IMR-90 (cell line): ENCODE data around the gene ZNF524. TPM values are rescaled to one million over a fixed set of nuclear protein-coding genes. Genes with fewer than 3 reads are reported as not detected.

Source experiments
- ATAC-seq: fragments of 200-7000 bp; cut with Tn5 transposase; 2 replicates; pipeline ENCODE4 v1.9.1; 2020; ENCODE audit warnings: low read depth, mild to moderate bottlenecking, moderate library complexity
- BruUV-seq: library from RNA; stranded (reverse); fragments of 400-500 nt; replicated peaks from 2 replicates; lab custom pipeline; 2021; lab: Mats Ljungman, UMichigan
- CTCF ChIA-PET: fragments of 300-600 bp; formaldehyde crosslinking; extraction: SDS; loops from one replicate; lab custom pipeline; 2021; ENCODE audit warnings: antibody characterized with exemption; lab: Yijun Ruan, JAX
- POLR2A ChIA-PET: fragments of 300-600 bp; sonication (Branson Sonifier 250); formaldehyde crosslinking; loops from one replicate; lab custom pipeline; 2022; ENCODE audit warnings: antibody characterized with exemption; ENCODE audit not compliant: unreplicated experiment; lab: Charles Lee
- DNase-seq: peaks from one replicate; pipeline ENCODE4 v3.0.0; 2013
- H2AFZ ChIP-seq: replicated peaks from 2 replicates; pipeline ENCODE3; 2013; ENCODE audit warnings: low read length, mild to moderate bottlenecking; ENCODE audit not compliant: poor library complexity
- H2AK5ac ChIP-seq: 2 replicates; pipeline ENCODE4 v1.6.1; 2013; ENCODE audit warnings: low read depth, low read length, inconsistent platforms
- H2AK9ac ChIP-seq: replicated peaks from 2 replicates; pipeline ENCODE3; 2013; ENCODE audit warnings: mild to moderate bottlenecking, low read depth, low read length, moderate library complexity; ENCODE audit not compliant: poor library complexity
- H2BK120ac ChIP-seq: 2 replicates; pipeline ENCODE4 v1.6.1; 2013; ENCODE audit warnings: low read depth, low read length, inconsistent platforms
- H2BK15ac ChIP-seq: 3 replicates; pipeline ENCODE4 v1.6.1; 2013; ENCODE audit warnings: low read depth, low read length, inconsistent platforms
- H2BK20ac ChIP-seq: 2 replicates; pipeline ENCODE4 v1.6.1; 2013; ENCODE audit warnings: low read depth, mild to moderate bottlenecking, inconsistent platforms, low read length, moderate library complexity
- H2BK5ac ChIP-seq: 2 replicates; pipeline ENCODE4 v1.6.1; 2013; ENCODE audit warnings: mild to moderate bottlenecking, low read depth, low read length, inconsistent platforms; ENCODE audit not compliant: poor library complexity, severe bottlenecking
- H3K14ac ChIP-seq: replicated peaks from 2 replicates; pipeline ENCODE4 v1.6.1; 2013; ENCODE audit warnings: low read depth, low read length, inconsistent platforms
- H3K18ac ChIP-seq: 2 replicates; pipeline ENCODE4 v1.6.1; 2013; ENCODE audit warnings: low read depth, low read length, control low read depth
- H3K23ac ChIP-seq: 2 replicates; pipeline ENCODE4 v1.6.1; 2013; ENCODE audit warnings: low read depth, low read length, inconsistent platforms
- H3K27ac ChIP-seq: 2 replicates; pipeline ENCODE4 v1.5.1; 2013; ENCODE audit warnings: mild to moderate bottlenecking, control low read depth, low read length; ENCODE audit not compliant: insufficient read depth
- H3K27me3 ChIP-seq: 2 replicates; pipeline ENCODE4 v1.6.1; 2013; ENCODE audit warnings: low read length; ENCODE audit not compliant: control insufficient read depth, insufficient read depth
- H3K36me3 ChIP-seq: 2 replicates; pipeline ENCODE4 v1.6.1; 2013; ENCODE audit warnings: low read length, mixed read lengths; ENCODE audit not compliant: control insufficient read depth, insufficient read depth
- H3K4ac ChIP-seq: 2 replicates; pipeline ENCODE4 v1.6.1; 2013; ENCODE audit warnings: low read depth, low read length, inconsistent platforms
- H3K4me1 ChIP-seq: 2 replicates; pipeline ENCODE4 v1.6.1; 2013; ENCODE audit warnings: low read length, mixed read lengths; ENCODE audit not compliant: control insufficient read depth, insufficient read depth
- H3K4me2 ChIP-seq: 2 replicates; pipeline ENCODE4 v1.6.1; 2013; ENCODE audit warnings: low read depth, mild to moderate bottlenecking, control low read depth, low read length, moderate library complexity
- H3K4me3 ChIP-seq: 2 replicates; pipeline ENCODE4 v1.5.1; 2013; ENCODE audit warnings: low read depth, mild to moderate bottlenecking, control low read depth, low read length, moderate library complexity; ENCODE audit not compliant: insufficient read depth
- H3K56ac ChIP-seq: 2 replicates; pipeline ENCODE4 v1.6.1; 2013; ENCODE audit warnings: low read length, inconsistent platforms; ENCODE audit not compliant: insufficient read depth; ENCODE audit errors: extremely low read depth
- H3K79me1 ChIP-seq, 2 experiments: 2 replicates each; pipeline ENCODE4 v1.6.1; 2013; ENCODE audit warnings: low read length in 2 of 2, inconsistent platforms in 1 of 2, low read depth in 1 of 2
- H3K9ac ChIP-seq: 2 replicates; pipeline ENCODE4 v1.6.1; 2013; ENCODE audit warnings: low read depth, low read length, control low read depth
- H3K9me1 ChIP-seq: 2 replicates; pipeline ENCODE4 v1.6.1; 2013; ENCODE audit warnings: low read length, inconsistent platforms; ENCODE audit not compliant: insufficient read depth
- H3K9me3 ChIP-seq: 2 replicates; pipeline ENCODE4 v1.6.1; 2013; ENCODE audit warnings: low read length; ENCODE audit not compliant: control insufficient read depth, insufficient read depth
- H4K20me1 ChIP-seq: 2 replicates; pipeline ENCODE4 v1.6.1; 2013; ENCODE audit warnings: low read length, inconsistent platforms; ENCODE audit not compliant: insufficient read depth
- H4K5ac ChIP-seq: 2 replicates; pipeline ENCODE4 v1.6.1; 2013; ENCODE audit warnings: mild to moderate bottlenecking, low read depth, low read length, control low read depth
- H4K8ac ChIP-seq, 2 experiments: 2 replicates each; pipeline ENCODE4 v1.6.1; 2013; ENCODE audit warnings: low read depth in 2 of 2, low read length in 2 of 2, control low read depth in 1 of 2, inconsistent platforms in 1 of 2
- H4K91ac ChIP-seq: 2 replicates; pipeline ENCODE4 v1.6.1; 2013; ENCODE audit warnings: low read depth, low read length, inconsistent platforms; ENCODE audit not compliant: insufficient read depth
- BHLHE40 ChIP-seq: fragments of 150-350 bp; IDR thresholded peaks from 2 replicates; pipeline ENCODE4 v1.6.1; 2016; ENCODE audit warnings: mild to moderate bottlenecking, low read depth, low read length
- FOS ChIP-seq: fragments of 150-350 bp; IDR thresholded peaks from 2 replicates; pipeline ENCODE4 v1.6.1; 2016; ENCODE audit warnings: low read depth, low read length
- MAFK ChIP-seq: IDR thresholded peaks from 2 replicates; pipeline ENCODE4 v1.6.1; 2012; ENCODE audit warnings: low read depth, low read length, improper control_type of control experiment
- MAZ ChIP-seq: IDR thresholded peaks from 2 replicates; pipeline ENCODE4 v1.6.1; 2012; ENCODE audit warnings: low read depth, mild to moderate bottlenecking, low read length, improper control_type of control experiment, moderate library complexity, borderline replicate concordance
- MXI1 ChIP-seq: IDR thresholded peaks from 2 replicates; pipeline ENCODE4 v1.6.1; 2012; ENCODE audit warnings: low read depth, mild to moderate bottlenecking, low read length, moderate library complexity, borderline replicate concordance
- WGBS, 2 experiments: methylation state at CpG; one replicate each; pipeline versions ENCODE4 v1.1.5 to v1.1.7; 2013; ENCODE audit warnings: missing lambda C conversion rate in 2 of 2; ENCODE audit not compliant: insufficient read length in 1 of 2; ENCODE audit errors: extremely low coverage in 2 of 2; 5-methylcytosine and 5-hydroxymethylcytosine counted together
- dilution Hi-C: fragments of 300-500 bp; cut with HindIII; formaldehyde crosslinking; loops from one replicate; pipeline ENCODE4 v1.14.3; 2018; ENCODE audit warnings: low sequenced_read_pairs; ENCODE audit not compliant: unreplicated experiment
- in situ Hi-C: fragments of 300-500 bp; cut with MboI; formaldehyde crosslinking; loops from 3 replicates; pipeline ENCODE4 v1.14.3; 2019; ENCODE audit warnings: low sequenced_read_pairs, inconsistent platforms, mixed read lengths
- intact Hi-C: fragments of 100-400 bp; cut with micrococcal nuclease; formaldehyde crosslinking; loops from 2 replicates; pipeline ENCODE4 v1.10.0; 2022
- polyA plus RNA-seq, 3 experiments: library from polyadenylated mRNA; depleted of rRNA; stranded (reverse); fragments of >200 nt; gene quantifications; 2 replicates each; pipeline ENCODE4 v1.2.3, GENCODE V29; 2012; ENCODE audit warnings: low replicate concordance in 1 of 3
- total RNA-seq: library from RNA; depleted of rRNA; stranded (reverse); fragments of >200 nt; gene quantifications from 2 replicates; pipeline ENCODE4 v1.2.3, GENCODE V29; 2012

The ZNF524 gene
- total and polyA plus RNA-seq, 2 of the 4 experiments (the other 2 are of a cell fraction), result 2.3 to 6.6 TPM

DNA sequence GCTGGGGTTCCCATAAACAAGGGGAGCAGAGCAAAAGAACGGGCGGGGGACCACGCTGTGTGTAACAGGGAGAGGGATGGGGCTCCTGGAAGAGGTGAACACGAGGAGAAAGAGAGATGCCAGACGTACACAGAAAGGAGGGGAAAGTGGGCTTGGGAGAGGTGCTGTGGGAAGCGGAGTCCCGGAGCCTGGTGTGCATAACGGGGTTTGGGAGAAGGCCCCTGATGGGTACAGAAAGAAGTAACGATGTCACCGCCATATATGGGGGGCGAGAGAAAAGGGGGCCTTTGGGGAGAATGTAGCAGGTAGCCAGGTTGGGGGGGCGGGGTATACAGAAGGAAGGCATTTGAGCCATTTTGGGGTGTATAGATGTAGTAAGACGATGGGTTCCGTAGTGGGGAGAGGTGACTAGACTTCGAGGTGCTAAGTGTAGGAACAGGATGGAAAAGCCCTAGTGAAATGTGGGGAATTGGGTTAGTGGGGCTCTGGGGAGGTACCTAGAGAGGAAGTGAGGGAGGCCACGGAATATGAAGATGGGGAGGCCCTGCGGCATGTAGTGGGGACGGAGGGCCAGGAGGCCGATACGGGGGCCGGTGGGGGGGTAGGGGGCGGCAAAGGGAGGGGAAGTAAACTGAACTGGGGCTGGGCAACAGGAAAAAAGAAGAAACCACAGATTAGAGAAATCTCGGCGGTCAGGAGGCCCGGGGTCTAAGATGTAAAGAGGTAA lies 41.5 kb downstream of the ZNF524 start (continued):
- TF ChIP-seq MXI1 (no peak), FOS (no peak)

DNA sequence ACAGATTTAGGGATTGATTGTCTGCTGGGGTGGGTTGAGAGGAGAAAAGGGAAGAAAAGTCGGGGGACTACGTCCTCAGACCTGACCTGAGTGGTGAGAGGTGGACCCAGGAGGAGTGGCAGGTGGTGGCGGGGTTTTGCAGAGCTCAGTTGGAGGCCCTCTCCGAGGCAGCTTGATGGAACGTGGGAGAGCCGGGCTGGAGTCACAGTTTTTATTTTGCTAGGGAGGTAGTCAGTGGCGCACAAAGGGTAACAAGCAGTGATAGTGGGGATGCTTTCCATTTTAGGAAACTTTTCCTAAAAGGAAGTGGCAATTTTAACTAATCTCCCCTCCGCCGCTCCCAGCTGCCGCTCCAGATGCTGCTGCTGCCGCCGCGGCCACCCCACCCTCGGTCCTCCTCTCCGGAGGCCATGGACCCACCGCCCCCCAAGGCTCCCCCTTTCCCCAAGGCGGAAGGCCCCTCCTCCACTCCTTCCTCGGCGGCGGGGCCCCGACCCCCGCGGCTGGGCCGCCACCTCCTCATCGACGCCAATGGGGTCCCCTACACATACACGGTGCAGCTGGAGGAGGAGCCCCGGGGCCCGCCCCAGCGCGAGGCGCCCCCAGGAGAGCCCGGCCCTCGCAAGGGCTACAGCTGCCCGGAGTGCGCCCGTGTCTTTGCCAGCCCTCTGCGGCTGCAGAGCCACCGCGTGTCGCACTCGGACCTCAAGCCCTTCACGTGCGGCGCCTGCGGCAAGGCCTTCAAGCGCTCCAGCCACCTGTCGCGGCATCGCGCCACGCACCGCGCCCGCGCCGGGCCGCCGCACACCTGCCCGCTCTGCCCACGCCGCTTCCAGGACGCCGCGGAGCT lies 42.3 kb downstream of the ZNF524 start:
- ChIA-PET POLR2A (no interaction called here), CTCF (interaction anchor here (0.8 kb wide), 1 partner anchor 38 kb away, joined by 4 read pairs; no protein-coding TSS in a partner anchor)
- Histone ChIP-seq H3K79me1 (peaks cover 25 to 81% of the 10 kb centered on the region in 2 experiments), H3K27ac (peak overlapping the region; percentile 76), H3K18ac (no peak overlapping the region), H2BK15ac (no peak overlapping the region), H3K9me3 (no peaks in the 10 kb centered on the region), H3K14ac (peak overlapping the region; percentile 98), H3K9me1 (peaks cover 3% of the 10 kb centered on the region; the same call in 1 of the 2 replicates), H3K9ac (peak overlapping the region; percentile 81), H2AK5ac (peak overlapping the region; percentile 93), H3K36me3 (peaks cover 16% of the 10 kb centered on the region), H3K4ac (peak overlapping the region; percentile 89), H2BK20ac (no peak overlapping the region), H4K20me1 (no peaks in the 10 kb centered on the region), H3K4me2 (peak overlapping the region; percentile 93), H3K56ac (peak overlapping the region; percentile 8), H3K4me3 (peak overlapping the region; percentile 74), H3K27me3 (no peaks in the 10 kb centered on the region), H4K8ac (peak overlapping the region; percentile 89 to 96), H2BK120ac (no peak overlapping the region), H2AFZ (peak overlapping the region; percentile 85), H3K23ac (peak overlapping the region; percentile 96), H4K5ac (peak overlapping the region; percentile 68), H4K91ac (peak overlapping the region; percentile 60), H2BK5ac (peak overlapping the region; percentile 75), H3K4me1 (peaks cover 12% of the 10 kb centered on the region), H2AK9ac (peak overlapping the region; percentile 86)
- no TSS peak for BruUV-seq
- DNase-seq (no peak), ATAC-seq (no peak)
- in situ Hi-C loops (loop anchor here (25.0 kb wide), 2 partner anchors 355 to 530 kb away; partner anchors contain the start of genes BRSK1, HSPBP1 and PPP1R12C), intact Hi-C loops (no loop called here), dilution Hi-C loops (no loop called here)
- 15% methylated on average over 24 of the region's 65 CpGs; no CpG with 5 or more reads in 1 of the 2 experiments for WGBS, 2 experiments
- no peak for TF ChIP-seq MAFK
- TF ChIP-seq BHLHE40, result 0 out of 2 replicates have a peak, but pooled peaks have one; percentile 13
- 0 out of 2 replicates have a peak, but pooled peaks have one; percentile 11 for TF ChIP-seq MAZ
